Measurements from ENCODE around the gene WNK3. TPM values are rescaled to one million over a fixed set of nuclear protein-coding genes. Genes with fewer than 3 reads are reported as not detected.
"Not testable (repeated sequence)": the region's sequence is repeated elsewhere in the genome, so short reads cannot be mapped to it uniquely, and the experiment has no call there.

WNK3 gene
- total RNA-seq, 1 experiment from 2014 or later: not detected

- no peaks in the 10 kb centered on the region for H3K4me1 Mint-ChIP-seq (ENCODE audit: low read depth, unreplicated experiment)
- H3K4me3 ChIP-seq (ENCODE audit: low read depth, low read length): no peak overlapping the region
- H3K27me3 Mint-ChIP-seq (ENCODE audit: insufficient read depth, unreplicated experiment): no peaks in the 10 kb centered on the region
- H3K9me3 ChIP-seq: no peaks in the 10 kb centered on the region
- H3K27ac Mint-ChIP-seq (ENCODE audit: unreplicated experiment): no peak overlapping the region
- BruUV-seq (replicated peaks): no TSS peak
- H3K27me3 ChIP-seq (replicated peaks; ENCODE audit: control insufficient read depth, insufficient read depth, low read length): no peaks in the 10 kb centered on the region
- ChIA-PET CTCF (no interaction called here), POLR2A (no interaction called here)
- DNase-seq: no peak
- H3K9me3 Mint-ChIP-seq (ENCODE audit: unreplicated experiment): no peaks in the 10 kb centered on the region
- no peaks in the 10 kb centered on the region for H3K4me1 ChIP-seq
- H3K36me3 ChIP-seq (ENCODE audit: control insufficient read depth, insufficient read depth, low read length): no peaks in the 10 kb centered on the region
- TF ChIP-seq CTCF (IDR thresholded peaks at IDR 0.05; ENCODE audit: insufficient read depth in 1 of 2, low read depth in 1 of 2, low read length in 1 of 2, severe bottlenecking in 1 of 2, unreplicated experiment in 1 of 2): no peak
- no peaks in the 10 kb centered on the region for H3K36me3 Mint-ChIP-seq (ENCODE audit: insufficient read depth, unreplicated experiment)
- no peak overlapping the region for H3K4me3 Mint-ChIP-seq (ENCODE audit: unreplicated experiment)
- intact Hi-C loops (cut with micrococcal nuclease; ENCODE audit: unreplicated experiment): no loop called here
Observed at GRCh38 chrX:54386314-54386713, 28.5 kb upstream of the WNK3 start.

GRCh38 chrX:54384661-54385060 lies 26.8 kb upstream of the WNK3 start:
- CTCF ChIA-PET; H3K4me1 ChIP-seq; H3K4me3 Mint-ChIP-seq (ENCODE audit: unreplicated experiment); BruUV-seq (replicated peaks); H3K4me1 Mint-ChIP-seq (ENCODE audit: low read depth, unreplicated experiment); H3K27me3 Mint-ChIP-seq (ENCODE audit: insufficient read depth, unreplicated experiment); H3K9me3 Mint-ChIP-seq (ENCODE audit: unreplicated experiment); H3K9me3 ChIP-seq; H3K27me3 ChIP-seq (replicated peaks; ENCODE audit: control insufficient read depth, insufficient read depth, low read length); intact Hi-C loops (cut with micrococcal nuclease; ENCODE audit: unreplicated experiment); H3K36me3 Mint-ChIP-seq (ENCODE audit: insufficient read depth, unreplicated experiment); H3K36me3 ChIP-seq (ENCODE audit: control insufficient read depth, insufficient read depth, low read length); H3K4me3 ChIP-seq (ENCODE audit: low read depth, low read length); DNase-seq; H3K27ac Mint-ChIP-seq (ENCODE audit: unreplicated experiment): not testable (repeated sequence)
- POLR2A ChIA-PET: interaction anchor here (0.7 kb wide), 1 partner anchor 133 kb away, joined by 4 read pairs; no protein-coding TSS in a partner anchor

- H3K4me3 Mint-ChIP-seq (ENCODE audit: unreplicated experiment): no peak overlapping the region
- H3K36me3 Mint-ChIP-seq (ENCODE audit: insufficient read depth, unreplicated experiment): no peaks in the 10 kb centered on the region
- Histone ChIP-seq H3K9me3 (no peaks in the 10 kb centered on the region), H3K27me3 (replicated peaks; ENCODE audit: control insufficient read depth, insufficient read depth, low read length) (no peaks in the 10 kb centered on the region), H3K36me3 (ENCODE audit: control insufficient read depth, insufficient read depth, low read length) (no peaks in the 10 kb centered on the region), H3K4me1 (no peaks in the 10 kb centered on the region), H3K4me3 (ENCODE audit: low read depth, low read length) (no peak overlapping the region)
- no TSS peak for BruUV-seq (replicated peaks)
- intact Hi-C loops (cut with micrococcal nuclease; ENCODE audit: unreplicated experiment): no loop called here
- POLR2A ChIA-PET: no interaction called here
- no peak for TF ChIP-seq CTCF (IDR thresholded peaks at IDR 0.05; ENCODE audit: insufficient read depth in 1 of 2, low read depth in 1 of 2, low read length in 1 of 2, severe bottlenecking in 1 of 2, unreplicated experiment in 1 of 2)
- CTCF ChIA-PET: no interaction called here
- no peak overlapping the region for H3K27ac Mint-ChIP-seq (ENCODE audit: unreplicated experiment)
- H3K9me3 Mint-ChIP-seq (ENCODE audit: unreplicated experiment): no peaks in the 10 kb centered on the region
- peaks cover 17% of the 10 kb centered on the region for H3K27me3 Mint-ChIP-seq (ENCODE audit: insufficient read depth, unreplicated experiment)
- H3K4me1 Mint-ChIP-seq (ENCODE audit: low read depth, unreplicated experiment): no peaks in the 10 kb centered on the region
- no peak for DNase-seq
Observed at GRCh38 chrX:54359408-54359807, 1.6 kb upstream of the WNK3 start.
